Measurements from ENCODE around the gene PTPRE.

- no peak for TF ChIP-seq CTCF (IDR thresholded peaks at IDR 0.05)
- TF ChIP-seq POLR2AphosphoS5 (IDR thresholded peaks at IDR 0.05) = no peak
These were observed 208.0 kb downstream of the PTPRE start for GRCh38 chr10:128114901-128115300.
